Measurements from ENCODE around the gene CCDC54.

CCDC54 gene

GRCh38 chr3:107384907-107385306 is 7.7 kb downstream of the CCDC54 start:
- DNase-seq (ENCODE audit: low read depth in 2 of 2), result no peak
- H3K4me3 ChIP-seq (replicated peaks in 1 of 2; ENCODE audit: low read depth in 2 of 2, low read length in 2 of 2), result no peak overlapping the region
- TF ChIP-seq CTCF (IDR thresholded peaks at IDR 0.05; ENCODE audit: low read depth, low read length), result no peak

DNA sequence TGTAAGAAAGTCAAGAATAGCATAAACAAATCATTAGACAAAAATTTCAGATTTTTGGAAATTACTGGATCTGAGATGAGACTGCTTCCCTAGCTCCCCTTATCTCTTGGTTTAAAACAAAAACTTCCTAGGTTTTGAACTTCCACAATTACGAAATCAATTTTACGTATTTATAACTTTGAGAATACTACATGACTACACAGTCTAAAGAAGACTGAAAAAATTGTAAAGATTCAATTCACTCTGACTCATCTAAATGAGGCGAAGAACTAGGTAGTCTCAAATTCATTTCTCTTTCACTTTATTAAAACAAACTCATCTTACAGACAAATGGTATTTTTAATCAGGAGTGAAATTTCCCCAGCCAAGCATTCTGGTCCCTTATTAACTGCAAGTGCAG is 10.3 kb downstream of the CCDC54 start:
- DNase-seq (ENCODE audit: low read depth in 2 of 2), result peak in 1 of 2 donors; percentile 46
- H3K4me3 ChIP-seq (replicated peaks in 1 of 2; ENCODE audit: low read depth in 2 of 2, low read length in 2 of 2), result no peak overlapping the region
- TF ChIP-seq CTCF (IDR thresholded peaks at IDR 0.05; ENCODE audit: low read depth, low read length), result no peak

- no peak overlapping the region for H3K4me3 ChIP-seq (replicated peaks in 1 of 2; ENCODE audit: low read depth in 2 of 2, low read length in 2 of 2)
- no peak for TF ChIP-seq CTCF (IDR thresholded peaks at IDR 0.05; ENCODE audit: low read depth, low read length)
- DNase-seq (ENCODE audit: low read depth in 2 of 2), result peak; percentile 42 to 55
Observed at GRCh38 chr3:107392549-107393165, 15.4 kb downstream of the CCDC54 start.

DNA sequence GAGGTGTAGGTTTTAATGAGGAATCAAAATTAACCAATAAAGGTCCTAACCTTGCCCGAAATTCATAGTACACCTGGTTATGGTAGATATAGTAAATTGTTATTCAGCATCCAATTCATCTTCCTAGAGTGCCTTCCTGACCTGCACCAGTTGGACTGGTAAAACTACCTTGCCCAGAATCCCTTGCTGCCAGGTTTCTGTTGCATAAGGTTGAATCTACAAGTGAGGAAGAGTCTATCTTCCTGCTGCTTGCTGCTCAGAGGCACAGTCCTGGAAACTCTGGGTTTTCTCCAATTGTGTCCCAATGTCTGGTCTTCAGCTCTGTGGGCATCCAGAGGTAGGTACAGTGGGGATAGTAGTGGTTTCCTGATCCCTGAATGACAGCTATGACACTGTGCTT is 17.3 kb downstream of the CCDC54 start:
- no peak overlapping the region for H3K4me3 ChIP-seq (replicated peaks in 1 of 2; ENCODE audit: low read depth in 2 of 2, low read length in 2 of 2)
- no peak for DNase-seq (ENCODE audit: low read depth in 2 of 2)
- TF ChIP-seq CTCF (IDR thresholded peaks at IDR 0.05; ENCODE audit: low read depth, low read length), result no peak

- no peak overlapping the region for H3K4me3 ChIP-seq (replicated peaks in 1 of 2; ENCODE audit: low read depth in 2 of 2, low read length in 2 of 2)
- DNase-seq (ENCODE audit: low read depth in 2 of 2), result no peak
- no peak for TF ChIP-seq CTCF (IDR thresholded peaks at IDR 0.05; ENCODE audit: low read depth, low read length)
Observed at GRCh38 chr3:107395066-107395465, 17.8 kb downstream of the CCDC54 start.

DNA sequence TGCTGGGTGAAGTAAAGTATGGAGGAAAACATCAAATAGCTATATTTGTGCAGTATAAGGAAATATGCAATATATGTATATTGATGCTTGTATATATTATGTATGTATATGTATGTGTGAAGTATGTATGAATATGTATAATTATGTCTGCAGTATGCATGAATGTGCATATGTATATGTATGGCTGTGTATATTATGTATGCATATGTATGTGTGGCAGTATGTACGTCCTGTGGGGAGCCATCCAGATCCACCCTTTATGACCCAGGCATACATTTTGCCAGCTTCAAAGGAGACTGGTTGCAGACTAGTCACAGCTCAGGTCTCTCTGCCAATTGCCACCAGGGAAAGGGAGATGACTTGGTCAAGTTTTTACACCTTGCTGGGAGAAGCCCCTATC is 24.1 kb downstream of the CCDC54 start:
- no peak for DNase-seq (ENCODE audit: low read depth in 2 of 2)
- TF ChIP-seq CTCF (IDR thresholded peaks at IDR 0.05; ENCODE audit: low read depth, low read length), result no peak
- H3K4me3 ChIP-seq (replicated peaks in 1 of 2; ENCODE audit: low read depth in 2 of 2, low read length in 2 of 2), result no peak overlapping the region

DNA sequence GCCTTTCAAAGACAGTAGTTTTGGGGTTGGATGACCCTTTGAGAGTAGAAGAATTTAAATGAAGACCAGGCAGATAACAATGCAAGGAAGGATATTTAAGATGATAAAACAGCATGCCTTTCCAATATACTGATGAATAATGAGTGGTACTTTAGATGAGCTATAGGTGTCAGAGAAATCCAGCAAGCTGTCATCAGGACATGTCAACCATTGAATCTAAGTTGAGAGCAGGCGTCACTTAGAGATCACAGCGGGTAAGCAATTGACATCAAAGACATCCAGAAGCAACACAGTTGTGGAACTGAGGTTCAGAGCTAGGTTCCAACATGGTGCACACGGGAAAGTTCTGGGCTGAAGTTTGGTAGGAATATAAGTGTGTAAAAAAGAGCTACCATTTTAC is 25.0 kb downstream of the CCDC54 start:
- DNase-seq (ENCODE audit: low read depth in 2 of 2), result no peak
- no peak overlapping the region for H3K4me3 ChIP-seq (replicated peaks in 1 of 2; ENCODE audit: low read depth in 2 of 2, low read length in 2 of 2)
- no peak for TF ChIP-seq CTCF (IDR thresholded peaks at IDR 0.05; ENCODE audit: low read depth, low read length)

Measured in cardiac fibroblast (primary cell).